GM18951 (cell line): ENCODE measurements around the gene FKBP1B.

Source experiments
- POLR2A ChIP-seq: IDR thresholded peaks from 4 replicates; pipeline ENCODE4 v1.6.1; 2011; ENCODE audit warnings: mild to moderate bottlenecking; ENCODE audit not compliant: insufficient read length, insufficient read depth; ENCODE audit errors: extremely low read depth
- in situ Hi-C: fragments of 300-500 bp; cut with MboI; formaldehyde crosslinking; loops from one replicate; pipeline ENCODE4 v1.12.0; 2022; ENCODE audit warnings: low sequenced_read_pairs, mixed read lengths, inconsistent platforms; ENCODE audit not compliant: unreplicated experiment

FKBP1B gene

DNA sequence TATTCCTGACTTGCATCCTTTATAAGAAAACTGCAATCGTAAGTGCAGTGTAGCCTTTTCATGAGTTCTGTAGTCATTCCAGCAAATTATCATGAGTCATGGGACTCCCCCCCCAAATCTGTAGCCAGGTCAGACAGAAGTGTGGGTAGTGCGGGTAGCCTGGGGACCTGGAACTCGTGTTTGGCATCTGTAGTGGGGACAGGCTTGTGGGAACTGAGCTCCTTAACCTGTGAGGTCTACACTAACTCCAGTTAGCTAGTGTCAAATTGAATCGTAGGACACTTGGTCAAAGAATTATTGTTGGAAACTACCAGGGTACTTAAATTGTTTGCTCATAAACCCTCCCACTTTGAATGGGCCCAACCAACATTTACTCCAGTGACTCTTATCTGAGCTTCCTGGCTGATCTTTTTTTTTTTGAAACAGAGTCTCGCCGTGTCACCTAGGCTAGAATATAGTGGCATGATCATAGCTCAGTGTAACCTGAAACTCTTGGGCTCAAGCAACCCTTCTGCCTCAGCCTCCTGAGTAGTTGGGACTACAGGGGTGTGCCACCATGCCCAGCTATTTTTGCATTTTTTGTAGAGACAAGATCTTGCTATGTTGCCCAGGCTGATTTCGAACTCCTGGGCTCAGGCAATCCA lies 61.2 kb downstream of the FKBP1B start:
- in situ Hi-C loops: no loop called here
- no peak for TF ChIP-seq POLR2A

DNA sequence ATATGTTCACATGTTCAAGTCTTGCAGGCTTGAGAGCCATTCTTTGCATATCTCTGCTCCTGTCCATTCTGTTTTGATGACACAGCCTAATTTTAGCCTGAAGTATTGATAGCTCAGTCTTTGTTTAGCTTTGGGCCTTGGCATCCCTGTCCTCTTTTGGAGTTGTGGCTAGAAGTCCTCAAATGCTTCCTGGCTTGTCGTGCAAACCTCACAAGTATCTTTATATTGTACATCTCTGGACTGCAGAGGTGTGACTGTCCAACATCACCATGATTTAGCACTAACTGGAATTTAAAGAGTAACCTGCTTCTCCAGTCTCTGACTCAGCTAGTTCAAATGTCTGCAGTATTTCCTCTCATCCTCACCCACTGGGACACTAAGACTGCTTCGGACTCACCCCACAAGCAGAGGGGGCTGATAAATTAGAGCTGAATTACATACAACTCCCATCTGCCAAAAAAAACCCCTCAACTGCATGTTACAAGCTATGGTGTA lies 61.9 kb downstream of the FKBP1B start:
- no peak for TF ChIP-seq POLR2A
- in situ Hi-C loops: no loop called here
